ENCODE measurements around the gene CASQ1. TPM values are rescaled to one million over a fixed set of nuclear protein-coding genes. Genes with fewer than 3 reads are reported as not detected.

The CASQ1 gene
- polyA plus RNA-seq = under 1 TPM in 2 of 3 donors, not detected in 1; 0.13 to 0.35 TPM

- 62 to 66% (median 65%) methylated on average over 15 of the region's 15 CpGs for WGBS, 3 donors
- H3K27ac ChIP-seq (ENCODE audit: low read depth, low read length) = no peak within 1 kb of the TSS
These were observed at the start of gene CASQ1 for GRCh38 chr1:160189649-160190625. Gene CASQ1 (plus strand): TSS chr1:160190575. CDS start chr1:160190752, 177 bp downstream.

GRCh38 chr1:160143695-160144094 is 46.7 kb upstream of the CASQ1 start:
- H3K27ac ChIP-seq (ENCODE audit: low read depth, low read length) = no peak overlapping the region
- 8 to 40% (median 10%) methylated on average over 1 of the region's 1 CpG for WGBS, 3 donors

- H3K27ac ChIP-seq (ENCODE audit: low read depth, low read length) = no peak overlapping the region
- WGBS, 3 donors = 67 to 81% (median 76%) methylated on average over 4 of the region's 4 CpGs
These were observed 45.5 kb upstream of the CASQ1 start for GRCh38 chr1:160144921-160145320.

- H3K27ac ChIP-seq (ENCODE audit: low read depth, low read length) = no peak overlapping the region
- 90 to 95% (median 94%) methylated on average over 14 of the region's 14 CpGs for WGBS, 3 donors
These were observed 44.3 kb upstream of the CASQ1 start for GRCh38 chr1:160146107-160146506.

- 82 to 94% (median 92%) methylated on average over 3 of the region's 3 CpGs for WGBS, 3 donors
- H3K27ac ChIP-seq (ENCODE audit: low read depth, low read length) = no peak overlapping the region
These were observed 42.3 kb upstream of the CASQ1 start for GRCh38 chr1:160148121-160148520.

- no peak overlapping the region for H3K27ac ChIP-seq (ENCODE audit: low read depth, low read length)
These were observed 41.1 kb upstream of the CASQ1 start for GRCh38 chr1:160149233-160149632.

GRCh38 chr1:160149716-160150115 is 40.7 kb upstream of the CASQ1 start:
- WGBS, 3 donors = 64 to 78% (median 70%) methylated on average over 2 of the region's 2 CpGs
- H3K27ac ChIP-seq (ENCODE audit: low read depth, low read length) = no peak overlapping the region

- 90 to 91% (median 91%) methylated on average over 6 of the region's 6 CpGs for WGBS, 3 donors
- no peak within 1 kb of the TSS for H3K27ac ChIP-seq (ENCODE audit: low read depth, low read length)
These were observed 39.1 kb upstream of the CASQ1 start, which contains the start of gene ATP1A4 for GRCh38 chr1:160151303-160151702. Gene ATP1A4 (plus strand): TSS chr1:160151603. CDS start chr1:160152041, 438 bp downstream.

GRCh38 chr1:160154790-160155189 is 35.6 kb upstream of the CASQ1 start:
- WGBS, 3 donors = 60 to 84% (median 80%) methylated on average over 3 of the region's 3 CpGs
- H3K27ac ChIP-seq (ENCODE audit: low read depth, low read length) = no peak overlapping the region

GRCh38 chr1:160156361-160156760 is 34.0 kb upstream of the CASQ1 start:
- WGBS, 3 donors = 80 to 86% (median 85%) methylated on average over 5 of the region's 5 CpGs

GRCh38 chr1:160157174-160157573 is 33.2 kb upstream of the CASQ1 start:
- 66 to 76% (median 72%) methylated on average over 4 of the region's 4 CpGs for WGBS, 3 donors
- H3K27ac ChIP-seq (ENCODE audit: low read depth, low read length) = no peak overlapping the region

More at GRCh38 chr1:160156361-160156760, 34.0 kb upstream of the CASQ1 start:
- H3K27ac ChIP-seq (ENCODE audit: low read depth, low read length) = no peak overlapping the region

GRCh38 chr1:160158031-160158430 is 32.3 kb upstream of the CASQ1 start:
- WGBS, 3 donors = 76 to 97% (median 95%) methylated on average over 3 of the region's 3 CpGs
- H3K27ac ChIP-seq (ENCODE audit: low read depth, low read length) = no peak overlapping the region

- 78 to 90% (median 84%) methylated on average over 4 of the region's 4 CpGs for WGBS, 3 donors
- H3K27ac ChIP-seq (ENCODE audit: low read depth, low read length) = no peak overlapping the region
These were observed 31.8 kb upstream of the CASQ1 start for GRCh38 chr1:160158534-160158933.

- no peak overlapping the region for H3K27ac ChIP-seq (ENCODE audit: low read depth, low read length)
These were observed 30.5 kb upstream of the CASQ1 start for GRCh38 chr1:160159846-160160245.

GRCh38 chr1:160161965-160162705 is 28.2 kb upstream of the CASQ1 start:
- no peak overlapping the region for H3K27ac ChIP-seq (ENCODE audit: low read depth, low read length)
- WGBS, 3 donors = 50 to 74% (median 52%) methylated on average over 6 of the region's 6 CpGs

- no peak overlapping the region for H3K27ac ChIP-seq (ENCODE audit: low read depth, low read length)
- WGBS, 3 donors = 53 to 84% (median 69%) methylated on average over 2 of the region's 2 CpGs
These were observed 27.4 kb upstream of the CASQ1 start for GRCh38 chr1:160162931-160163330.

GRCh38 chr1:160163615-160164014 is 26.8 kb upstream of the CASQ1 start:
- no peak overlapping the region for H3K27ac ChIP-seq (ENCODE audit: low read depth, low read length)
- WGBS, 3 donors = 91 to 100% (median 92%) methylated on average over 1 of the region's 1 CpG

GRCh38 chr1:160164121-160164520 is 26.3 kb upstream of the CASQ1 start:
- 85 to 86% (median 85%) methylated on average over 10 of the region's 10 CpGs for WGBS, 3 donors

GRCh38 chr1:160166166-160166868 is 24.1 kb upstream of the CASQ1 start:
- 64 to 86% (median 68%) methylated on average over 12 of the region's 12 CpGs for WGBS, 3 donors
- no peak overlapping the region for H3K27ac ChIP-seq (ENCODE audit: low read depth, low read length)

More at GRCh38 chr1:160164121-160164520, 26.3 kb upstream of the CASQ1 start:
- no peak overlapping the region for H3K27ac ChIP-seq (ENCODE audit: low read depth, low read length)

Measured in adipose tissue (tissue), 3 donors.